Sigmoid colon (tissue), 4 donors: ENCODE results near the gene DUSP23.

Source experiments
- POLR2A ChIP-seq, 2 donors: fragments of 450-650 bp; IDR thresholded peaks; one replicate each; pipeline ENCODE4 v1.6.1; 2016; ENCODE audit warnings: antibody characterized with exemption in 2 of 2, mild to moderate bottlenecking in 2 of 2, moderate library complexity in 2 of 2
- POLR2AphosphoS5 ChIP-seq, 4 donors: sonication (generic); formaldehyde crosslinking; IDR thresholded peaks; one replicate each; pipeline ENCODE4 v1.6.1; 2017; ENCODE audit warnings: antibody characterized with exemption in 4 of 4
- TF ChIP-seq, protein P1 (sequence below), 4 experiments: fragments of 450-650 bp in 3 of 4; fragments of 200-600 bp in 1 of 4; IDR thresholded peaks; one replicate each; pipeline ENCODE4 v1.5.1; 2016 to 2019; ENCODE audit warnings: antibody characterized with exemption in 4 of 4, mild to moderate bottlenecking in 3 of 4, moderate library complexity in 2 of 4

DNA sequence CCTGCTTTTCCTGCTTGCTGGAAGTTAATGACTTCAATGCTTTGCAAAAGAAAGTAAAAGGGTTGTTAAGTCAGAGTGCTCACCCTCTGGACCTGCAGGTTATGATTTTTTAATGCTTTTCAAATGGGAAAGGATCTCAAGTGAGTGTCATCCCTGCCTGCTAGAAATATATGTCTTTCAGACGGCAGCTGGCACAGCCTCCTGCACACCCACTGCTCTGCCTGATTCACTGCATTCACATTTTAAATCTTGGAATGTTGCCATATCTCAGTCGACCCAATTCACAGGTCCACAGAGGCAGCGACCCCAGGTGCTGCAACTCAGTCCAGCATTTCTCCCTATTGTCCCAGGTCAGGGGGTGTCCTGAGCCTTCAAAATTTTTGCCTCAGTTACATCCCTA lies 10.7 kb downstream of the DUSP23 start:
- TF ChIP-seq, protein P1, sequence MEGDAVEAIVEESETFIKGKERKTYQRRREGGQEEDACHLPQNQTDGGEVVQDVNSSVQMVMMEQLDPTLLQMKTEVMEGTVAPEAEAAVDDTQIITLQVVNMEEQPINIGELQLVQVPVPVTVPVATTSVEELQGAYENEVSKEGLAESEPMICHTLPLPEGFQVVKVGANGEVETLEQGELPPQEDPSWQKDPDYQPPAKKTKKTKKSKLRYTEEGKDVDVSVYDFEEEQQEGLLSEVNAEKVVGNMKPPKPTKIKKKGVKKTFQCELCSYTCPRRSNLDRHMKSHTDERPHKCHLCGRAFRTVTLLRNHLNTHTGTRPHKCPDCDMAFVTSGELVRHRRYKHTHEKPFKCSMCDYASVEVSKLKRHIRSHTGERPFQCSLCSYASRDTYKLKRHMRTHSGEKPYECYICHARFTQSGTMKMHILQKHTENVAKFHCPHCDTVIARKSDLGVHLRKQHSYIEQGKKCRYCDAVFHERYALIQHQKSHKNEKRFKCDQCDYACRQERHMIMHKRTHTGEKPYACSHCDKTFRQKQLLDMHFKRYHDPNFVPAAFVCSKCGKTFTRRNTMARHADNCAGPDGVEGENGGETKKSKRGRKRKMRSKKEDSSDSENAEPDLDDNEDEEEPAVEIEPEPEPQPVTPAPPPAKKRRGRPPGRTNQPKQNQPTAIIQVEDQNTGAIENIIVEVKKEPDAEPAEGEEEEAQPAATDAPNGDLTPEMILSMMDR (IDR thresholded peaks at IDR 0.05) = no peak
- TF ChIP-seq POLR2A (IDR thresholded peaks at IDR 0.05) (no peak), POLR2AphosphoS5 (IDR thresholded peaks at IDR 0.05) (no peak)
